MCF 10A (cell line): ENCODE results near the gene RAP1GDS1. TPM values are rescaled to one million over a fixed set of nuclear protein-coding genes. Genes with fewer than 3 reads are reported as not detected.

ENCODE experiments used
- BruUV-seq: library from RNA; stranded (reverse); fragments of 400-500 nt; replicated peaks from 2 replicates; lab custom pipeline; 2021; lab: Mats Ljungman, UMichigan
- CTCF ChIA-PET: fragments of 300-600 bp; sonication (Branson Sonifier 250); formaldehyde crosslinking; extraction: SDS; loops from one replicate; lab custom pipeline; 2021; ENCODE audit warnings: antibody characterized with exemption, inconsistent platforms; lab: Yijun Ruan, JAX
- POLR2A ChIA-PET: fragments of 300-600, 350-650 bp; sonication (Branson Sonifier 250); formaldehyde crosslinking; extraction: SDS; loops from one replicate; lab custom pipeline; 2020; ENCODE audit warnings: antibody characterized with exemption, inconsistent platforms; lab: Yijun Ruan, JAX
- DNase-seq: peaks from one replicate; pipeline ENCODE4 v3.0.0-alpha.2; 2018; ENCODE audit not compliant: unreplicated experiment
- H3K27ac Mint-ChIP-seq: one replicate; pipeline ENCODE4 v1.8.0; 2022; ENCODE audit warnings: mild to moderate bottlenecking, low read depth, mixed read lengths; ENCODE audit not compliant: unreplicated experiment
- H3K27me3 Mint-ChIP-seq: one replicate; pipeline ENCODE4 v1.8.0; 2022; ENCODE audit warnings: mixed read lengths; ENCODE audit not compliant: insufficient read depth, unreplicated experiment
- H3K36me3 Mint-ChIP-seq: one replicate; pipeline ENCODE4 v1.8.0; 2022; ENCODE audit warnings: mild to moderate bottlenecking, moderate library complexity, mixed read lengths; ENCODE audit not compliant: insufficient read depth, unreplicated experiment
- H3K4me1 Mint-ChIP-seq: one replicate; pipeline ENCODE4 v1.8.0; 2022; ENCODE audit warnings: mixed read lengths; ENCODE audit not compliant: insufficient read depth, unreplicated experiment
- H3K4me3 Mint-ChIP-seq: one replicate; pipeline ENCODE4 v1.8.0; 2022; ENCODE audit warnings: mild to moderate bottlenecking, moderate library complexity, mixed read lengths; ENCODE audit not compliant: unreplicated experiment
- H3K9me3 Mint-ChIP-seq: one replicate; pipeline ENCODE4 v1.8.0; 2022; ENCODE audit warnings: mixed read lengths; ENCODE audit not compliant: unreplicated experiment
- CTCF ChIP-seq: fragments of 200-600 bp; IDR thresholded peaks from one replicate; pipeline ENCODE4 v1.8.0; 2022; ENCODE audit warnings: antibody characterized with exemption, mild to moderate bottlenecking; ENCODE audit not compliant: unreplicated experiment
- intact Hi-C: fragments of 100-400 bp; cut with micrococcal nuclease; formaldehyde crosslinking; loops from 2 replicates; pipeline ENCODE4 v1.14.1; 2022
- total RNA-seq: library from RNA; stranded (reverse); gene quantifications from 2 replicates; pipeline ENCODE4 v1.2.3, GENCODE V29; 2022

RAP1GDS1 gene
- total RNA-seq, 1 experiment from 2014 or later: 68.9 TPM

- Mint-ChIP-seq H3K4me3 (no peak overlapping the region), H3K4me1 (peaks cover 9% of the 10 kb centered on the region), H3K36me3 (no peaks in the 10 kb centered on the region), H3K27ac (no peak overlapping the region), H3K27me3 (no peaks in the 10 kb centered on the region), H3K9me3 (no peaks in the 10 kb centered on the region)
- TF ChIP-seq CTCF: no peak
- no peak for DNase-seq
- intact Hi-C loops: no loop called here
- POLR2A ChIA-PET: interaction anchor here (0.6 to 0.7 kb wide), 2 partner anchors 167 to 411 kb away, joined by 3 read pairs; no protein-coding TSS in a partner anchor
- BruUV-seq: no TSS peak
- CTCF ChIA-PET: interaction anchor here (0.6 kb wide), 1 partner anchor 24 kb away, joined by 3 read pairs; no protein-coding TSS in a partner anchor
These were observed 230.8 kb downstream of the RAP1GDS1 start for GRCh38 chr4:98491899-98492559.

GRCh38 chr4:98493296-98493695 lies 232.1 kb downstream of the RAP1GDS1 start:
- H3K4me3 Mint-ChIP-seq: no peak overlapping the region
- H3K36me3 Mint-ChIP-seq: no peaks in the 10 kb centered on the region
- BruUV-seq: no TSS peak
- no peak for DNase-seq
- no peak overlapping the region for H3K27ac Mint-ChIP-seq
- intact Hi-C loops: no loop called here
- no peaks in the 10 kb centered on the region for H3K9me3 Mint-ChIP-seq
- H3K4me1 Mint-ChIP-seq: peaks cover 9% of the 10 kb centered on the region
- TF ChIP-seq CTCF: no peak
- ChIA-PET POLR2A (no interaction called here), CTCF (interaction anchor here (0.6 kb wide), 1 partner anchor 219 kb away, joined by 3 read pairs; no protein-coding TSS in a partner anchor)
- no peaks in the 10 kb centered on the region for H3K27me3 Mint-ChIP-seq

Other genes with a start within 250 kb of the RAP1GDS1 start
- 0.22 and 0.61 TPM in 2 replicates for gene STPG2, start 117.9 kb upstream of the RAP1GDS1 start, total RNA-seq